HG02885 (cell line): ENCODE measurements around the gene AUTS2.

Experiments used
- ATAC-seq: cut with Tn5 transposase; IDR thresholded peaks from one replicate; pipeline ENCODE4 v1.9.1; 2021; ENCODE audit warnings: mild to moderate bottlenecking; ENCODE audit not compliant: unreplicated experiment, poor library complexity

The AUTS2 gene

DNA sequence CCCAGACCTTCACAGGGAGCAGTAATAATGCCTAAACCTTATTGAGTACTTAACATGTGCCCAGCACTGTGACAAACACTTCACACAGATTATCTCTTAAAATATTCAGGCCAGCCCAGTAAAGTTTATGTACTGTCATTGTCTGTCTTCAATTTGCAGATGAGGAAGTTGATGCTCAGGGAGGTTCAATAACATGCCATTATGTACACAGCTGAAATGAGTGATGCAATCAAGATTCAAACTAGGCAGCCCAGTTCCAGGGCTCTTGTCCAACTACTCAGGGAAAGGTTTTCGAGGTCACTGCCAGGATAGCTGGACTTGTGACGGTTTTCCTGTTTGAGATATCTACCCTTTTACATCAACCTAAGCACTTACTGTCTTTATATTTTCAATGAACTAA lies 56.1 kb downstream of the AUTS2 start:
- no peak for ATAC-seq

DNA sequence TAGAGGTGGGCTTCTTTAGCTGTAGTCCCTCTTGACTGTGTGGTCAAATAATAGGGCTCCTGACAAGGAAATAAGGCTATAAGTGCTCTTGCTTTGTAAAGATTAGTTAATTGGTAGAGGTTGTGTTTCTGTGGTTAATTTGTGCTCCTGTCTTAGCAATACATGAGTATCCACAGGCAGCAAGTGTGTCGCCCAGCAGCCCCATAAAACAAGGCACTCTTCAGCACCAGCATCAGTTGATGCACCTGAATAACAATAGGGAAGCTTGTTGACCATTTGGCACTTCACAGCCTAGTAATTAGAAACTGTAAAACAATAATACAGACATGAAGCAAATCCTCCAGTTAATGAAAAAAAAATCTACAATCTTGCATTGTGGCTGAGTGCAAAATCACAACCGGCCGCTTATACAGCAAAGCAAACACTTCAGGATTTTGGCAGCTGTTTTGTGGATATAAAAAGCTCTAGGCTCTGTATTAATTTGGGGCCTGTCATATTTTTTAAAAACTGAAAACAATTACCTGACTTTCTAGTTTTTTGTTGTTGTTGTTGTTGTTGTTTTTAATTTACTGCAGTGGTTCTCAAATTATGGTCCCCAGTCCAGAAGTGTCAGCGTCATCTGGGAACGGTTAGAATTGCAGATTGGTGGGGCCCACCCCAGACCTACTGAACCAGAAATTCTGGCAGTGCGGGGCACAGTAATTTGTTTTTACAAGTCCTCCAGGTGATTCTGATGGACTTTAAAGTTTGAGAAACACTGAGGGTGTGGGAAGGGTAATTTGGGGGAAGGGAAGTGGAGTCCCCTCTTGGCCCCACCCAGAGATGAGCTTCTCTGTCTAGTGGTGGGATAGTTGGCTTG lies 56.8 kb downstream of the AUTS2 start:
- no peak for ATAC-seq

DNA sequence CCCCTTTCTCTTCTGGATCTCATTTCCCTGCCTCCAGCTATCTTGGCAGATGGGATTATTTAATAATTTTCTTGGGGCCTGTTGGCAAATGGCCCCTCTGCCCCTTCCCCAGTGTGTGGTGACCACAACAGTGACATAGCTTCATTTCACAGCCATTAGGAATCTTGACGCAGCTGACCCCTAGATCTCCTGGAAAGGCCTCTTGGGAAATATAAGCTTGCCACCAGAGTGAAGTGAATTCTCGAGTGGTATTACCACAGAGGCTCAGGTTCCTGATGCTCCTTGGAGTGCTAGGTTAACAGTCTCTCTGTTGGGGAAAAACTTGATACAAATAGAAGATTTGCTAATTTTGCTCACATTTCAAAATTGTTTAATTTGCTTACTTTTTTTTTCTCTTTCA lies 57.8 kb downstream of the AUTS2 start:
- ATAC-seq, result no peak

DNA sequence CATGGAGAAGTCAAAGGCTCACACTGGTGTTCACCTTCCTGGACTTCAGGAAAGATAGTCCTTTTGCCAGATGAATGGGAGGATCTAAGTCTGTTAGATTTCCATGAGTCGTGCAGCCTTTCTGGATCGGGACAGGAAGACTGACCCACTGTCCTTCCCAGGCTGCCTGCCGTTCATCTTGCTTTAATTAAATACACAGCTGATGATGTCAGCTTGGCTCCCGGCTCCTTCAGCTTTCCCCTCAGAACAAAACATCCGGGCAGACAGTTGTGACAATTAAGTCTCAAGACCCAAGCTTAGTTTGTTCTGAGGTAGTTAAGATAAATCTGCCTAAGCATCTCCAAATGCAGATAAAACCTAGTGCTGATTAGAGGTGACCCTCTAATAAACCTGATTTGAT lies 58.6 kb downstream of the AUTS2 start:
- no peak for ATAC-seq

DNA sequence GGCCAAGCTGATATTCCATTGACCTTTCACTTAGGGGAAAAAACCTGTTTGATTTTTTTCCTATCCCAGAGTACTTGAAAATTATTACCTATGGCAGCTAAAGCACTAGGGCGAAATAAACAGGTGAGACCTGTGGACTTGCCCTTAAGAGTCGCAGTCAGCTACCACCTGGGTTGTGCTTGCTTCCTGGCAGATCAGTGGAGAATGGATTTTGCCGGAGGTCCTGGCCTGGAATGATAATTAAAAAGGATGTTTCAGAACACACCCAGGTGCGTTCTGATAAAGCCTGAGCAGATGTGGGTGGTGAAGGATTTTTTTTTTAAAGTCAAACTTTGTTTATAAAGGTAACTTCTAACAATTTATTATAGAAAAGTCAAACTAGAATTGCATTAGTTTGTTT lies 59.1 kb downstream of the AUTS2 start:
- ATAC-seq, result no peak

DNA sequence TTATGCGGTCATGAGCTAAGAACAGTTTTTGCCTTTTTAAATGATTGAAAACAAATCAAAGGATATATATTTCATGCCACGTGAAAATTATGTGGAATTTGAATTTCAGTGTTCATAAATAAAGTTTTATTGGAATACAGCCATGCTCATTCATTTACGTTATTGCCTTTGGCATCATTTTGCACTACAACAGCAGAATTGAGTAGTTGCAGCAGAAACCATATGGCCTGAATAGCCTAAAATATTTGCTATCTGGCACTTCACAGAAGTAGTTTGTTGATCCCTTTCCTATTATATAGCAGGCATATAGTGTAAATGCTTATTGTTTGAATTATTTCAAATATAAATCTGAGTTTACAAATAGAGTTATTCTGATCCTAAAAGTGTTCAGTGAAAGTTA lies 59.7 kb downstream of the AUTS2 start:
- no peak for ATAC-seq

GRCh38 chr7:69659983-69660382 lies 61.7 kb downstream of the AUTS2 start:
- ATAC-seq, result no peak

DNA sequence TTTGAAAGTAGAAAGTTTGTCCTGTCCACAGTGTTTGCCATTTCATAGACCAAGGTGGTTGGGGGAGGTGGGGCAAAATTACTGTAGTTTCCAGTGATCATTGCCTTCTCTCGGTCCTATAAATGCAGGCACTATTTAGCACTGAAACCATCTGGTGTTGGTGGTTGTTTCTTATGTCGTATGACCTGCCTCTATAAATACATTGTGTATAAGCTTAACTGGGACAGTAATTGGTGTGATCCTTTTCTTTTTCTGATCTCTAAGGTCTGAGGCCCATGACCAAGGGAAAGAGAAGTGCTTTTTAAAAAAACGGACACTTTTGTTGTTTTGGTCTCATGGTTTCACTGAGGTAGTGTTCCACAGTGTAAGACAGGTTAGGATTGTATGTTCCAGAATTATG lies 63.1 kb downstream of the AUTS2 start:
- ATAC-seq, result no peak

DNA sequence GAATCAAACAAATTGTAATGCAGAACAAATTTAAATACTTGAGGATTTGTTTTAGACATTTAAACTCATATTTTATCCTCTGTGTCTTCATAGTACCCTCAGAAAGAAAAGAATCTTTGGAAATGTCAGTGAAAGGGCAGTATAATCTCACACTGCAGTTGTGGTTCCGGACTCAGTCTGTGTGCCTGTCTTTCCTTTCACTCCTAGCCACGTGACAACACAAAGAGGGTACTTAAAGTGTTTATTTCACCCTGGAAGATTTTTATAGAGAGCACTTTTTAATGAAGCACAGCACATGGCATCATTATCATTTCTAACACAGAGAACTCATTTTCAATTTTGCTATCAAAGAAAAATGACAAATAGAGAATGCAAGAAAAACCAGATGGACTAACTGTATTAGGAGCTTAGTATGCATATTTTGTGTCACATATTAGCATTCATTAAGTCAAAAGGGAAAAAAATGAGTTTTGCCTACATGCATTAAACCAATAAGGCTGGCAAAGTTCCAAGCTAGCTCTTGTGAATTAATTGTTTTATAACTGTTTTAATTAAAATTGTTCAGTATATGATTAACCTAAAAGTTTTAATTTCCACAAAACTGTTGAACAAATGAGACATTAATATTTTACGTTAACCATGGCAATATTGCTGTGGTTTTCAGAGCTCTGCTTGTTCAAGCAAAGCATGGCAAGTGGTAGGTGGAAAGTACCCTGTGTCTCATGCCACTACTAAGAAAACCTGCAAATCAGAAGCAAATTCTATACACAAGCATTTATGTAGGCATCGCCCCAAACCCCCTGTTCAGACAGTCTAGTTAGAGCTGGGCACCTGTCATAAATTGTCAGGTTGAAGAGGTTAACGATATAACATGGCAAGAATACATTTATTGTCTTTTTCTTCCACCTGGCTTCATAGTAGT lies 65.9 kb downstream of the AUTS2 start:
- peak; percentile 49 for ATAC-seq

- ATAC-seq, result no peak
Measured at GRCh38 chr7:69665369-69665768, 67.1 kb downstream of the AUTS2 start.

DNA sequence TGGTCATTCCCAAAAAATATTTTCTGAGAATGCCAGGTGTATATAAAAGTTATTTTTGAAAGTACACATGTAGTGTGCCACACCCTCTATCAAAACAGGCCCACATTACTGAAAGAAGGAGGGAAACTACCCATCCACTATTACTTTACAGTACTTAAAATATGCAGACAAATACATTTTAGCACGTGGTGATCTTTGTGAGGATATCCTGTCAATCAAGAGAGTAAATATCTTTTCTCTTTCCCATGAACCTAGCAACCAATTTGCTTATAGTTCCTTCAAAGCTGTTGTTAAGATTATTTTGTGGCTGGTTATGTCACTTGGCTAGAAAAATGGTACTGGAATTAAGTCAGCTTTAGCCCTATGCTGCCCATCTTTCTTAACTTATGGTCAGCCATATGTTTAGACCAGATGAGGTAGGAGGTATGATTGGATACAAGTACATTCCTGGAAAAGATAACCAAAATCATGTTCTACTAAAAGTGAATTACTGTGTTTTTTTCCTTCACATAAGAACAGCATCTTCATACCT lies 70.1 kb downstream of the AUTS2 start:
- no peak for ATAC-seq

- no peak for ATAC-seq
Measured at GRCh38 chr7:69670701-69671100, 72.4 kb downstream of the AUTS2 start.

DNA sequence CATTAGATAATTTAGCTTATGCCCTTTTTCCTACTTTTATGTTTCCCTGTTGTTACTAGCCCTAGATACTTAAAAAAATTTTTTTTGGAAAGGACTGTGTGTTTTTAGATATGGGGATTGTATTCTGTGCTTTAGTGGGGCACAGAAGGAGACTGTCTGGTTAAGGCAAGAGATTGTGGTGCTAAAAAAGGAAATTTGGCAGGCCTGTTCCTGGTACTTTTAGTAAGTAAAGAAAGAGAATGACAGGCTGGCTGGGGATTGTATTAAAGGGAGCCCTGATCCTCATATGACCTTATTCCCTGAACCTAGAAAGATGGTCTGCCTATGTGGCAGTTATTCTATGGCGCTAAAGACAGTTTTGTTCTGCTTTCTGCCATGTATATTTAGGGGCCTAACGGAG lies 74.8 kb downstream of the AUTS2 start:
- no peak for ATAC-seq

DNA sequence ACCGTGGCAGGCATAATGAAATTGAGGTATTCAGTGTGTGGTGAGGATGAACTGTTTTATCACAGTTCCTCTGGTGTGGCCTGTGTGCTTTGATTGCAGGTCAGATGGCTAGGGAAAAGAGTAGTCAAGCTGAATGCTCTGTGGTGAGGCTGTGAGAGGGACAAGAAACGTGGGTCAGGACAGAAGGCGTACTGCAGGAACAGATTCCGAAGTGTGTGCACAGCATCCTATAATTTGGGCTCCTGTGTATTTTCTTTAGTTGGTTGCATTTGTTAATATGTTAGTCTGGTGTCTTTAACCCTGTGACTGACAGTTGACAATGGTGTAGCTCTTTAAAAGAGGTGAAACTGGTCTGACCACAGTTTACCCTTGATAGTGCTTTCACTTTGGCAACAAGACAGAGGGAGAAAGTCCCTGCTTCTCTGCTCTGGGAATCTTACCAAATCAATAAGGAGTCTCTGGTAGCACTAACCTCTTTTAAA lies 76.5 kb downstream of the AUTS2 start:
- peak; percentile 86 for ATAC-seq

- ATAC-seq, result no peak
Measured at GRCh38 chr7:69676247-69676646, 78.0 kb downstream of the AUTS2 start.

DNA sequence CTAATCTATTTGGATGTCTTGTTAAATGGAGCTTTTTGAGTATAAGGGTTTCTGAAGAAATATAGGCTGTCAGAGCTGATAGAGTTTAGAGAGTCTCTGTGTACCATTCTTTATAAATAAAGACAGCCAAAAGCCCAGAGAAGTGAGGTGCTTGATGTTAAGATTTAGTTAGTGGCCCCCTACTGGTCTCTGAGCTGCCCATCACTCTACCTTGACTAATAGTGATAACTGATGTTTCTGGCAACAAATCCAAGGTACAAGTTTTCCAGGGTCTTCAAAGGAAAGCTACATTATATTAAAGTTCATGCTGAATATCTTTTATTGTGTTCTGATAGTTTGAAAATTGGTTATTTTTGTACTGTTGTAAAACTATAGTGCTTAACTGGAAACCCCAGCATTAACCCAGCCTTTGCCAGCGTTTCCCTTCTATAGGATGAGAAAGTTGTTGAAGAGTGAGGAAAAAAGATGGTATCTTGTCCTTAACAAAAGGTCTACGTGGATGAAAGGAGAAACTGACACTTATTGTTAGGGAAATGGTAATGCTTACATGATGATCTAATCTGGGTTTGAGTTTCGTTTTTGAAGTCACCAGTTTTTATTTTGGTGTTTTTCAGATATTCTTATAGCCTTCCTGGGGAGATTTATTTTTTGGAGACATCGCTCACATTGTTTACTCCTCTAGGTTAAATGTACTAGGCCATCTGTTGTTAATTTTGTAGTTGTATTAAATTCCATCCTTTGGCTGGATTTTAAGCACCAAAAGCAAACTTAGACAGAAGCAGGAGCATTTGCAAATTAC lies 79.0 kb downstream of the AUTS2 start:
- ATAC-seq, result no peak

GRCh38 chr7:69677881-69678493 lies 79.7 kb downstream of the AUTS2 start:
- ATAC-seq, result no peak

GRCh38 chr7:69678494-69679187 lies 80.4 kb downstream of the AUTS2 start:
- ATAC-seq, result no peak

DNA sequence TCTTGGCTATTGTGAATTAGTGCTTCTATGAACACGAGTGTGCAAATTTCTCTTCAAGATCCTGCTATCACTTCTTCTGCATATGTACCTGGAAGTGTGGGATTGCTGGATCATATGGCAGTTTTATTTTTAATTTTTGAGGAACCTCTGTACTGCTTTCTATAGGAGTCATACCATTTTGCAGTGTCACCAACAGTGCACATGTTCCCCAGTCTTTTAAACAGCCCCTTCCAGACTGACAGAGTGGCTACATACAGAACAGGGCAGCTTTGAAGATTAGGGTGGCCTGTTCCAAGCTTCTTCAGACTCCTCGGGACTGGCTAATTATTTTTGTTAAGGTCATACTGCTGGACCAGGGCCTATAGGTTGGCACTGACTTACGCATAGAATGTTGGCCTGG lies 82.9 kb downstream of the AUTS2 start:
- no peak for ATAC-seq
